Liver (tissue), 9 donors: Measurements from ENCODE around the gene GSPT1. TPM values are rescaled to one million over a fixed set of nuclear protein-coding genes. Genes with fewer than 3 reads are reported as not detected.

Experiments used
- DNase-seq: peaks from one replicate; pipeline ENCODE4 v3.0.0-alpha.2; 2017; ENCODE audit warnings: low spot score
- H3K27ac ChIP-seq, 2 donors: one replicate each; pipeline ENCODE4 v1.7.0; 2013; ENCODE audit warnings: inconsistent platforms in 2 of 2, low read length in 2 of 2, control low read depth in 1 of 2, low read depth in 1 of 2, mild to moderate bottlenecking in 1 of 2
- H3K27me3 ChIP-seq, 4 donors: one replicate each; pipeline versions ENCODE4 v1.6.1 to v1.7.0; 2013; ENCODE audit warnings: low read length in 3 of 4, inconsistent platforms in 1 of 4, mild to moderate bottlenecking in 1 of 4, moderate library complexity in 1 of 4; ENCODE audit not compliant: control insufficient read depth in 4 of 4, insufficient read depth in 4 of 4
- H3K36me3 ChIP-seq, 4 donors: one replicate each; pipeline versions ENCODE4 v1.6.1 to v1.7.0; 2013; ENCODE audit warnings: low read length in 3 of 4, mild to moderate bottlenecking in 3 of 4, low read depth in 1 of 4, moderate library complexity in 1 of 4; ENCODE audit not compliant: control insufficient read depth in 4 of 4, insufficient read depth in 3 of 4
- H3K4me1 ChIP-seq, 4 donors: one replicate each; pipeline versions ENCODE4 v1.6.1 to v1.7.0; 2013; ENCODE audit warnings: low read length in 3 of 4, mild to moderate bottlenecking in 3 of 4, moderate library complexity in 1 of 4; ENCODE audit not compliant: control insufficient read depth in 4 of 4, insufficient read depth in 4 of 4
- H3K4me3 ChIP-seq, 3 donors: one replicate each; pipeline versions ENCODE4 v1.6.1 to v1.7.0; 2013; ENCODE audit warnings: low read length in 3 of 3, control low read depth in 1 of 3, low read depth in 1 of 3, mild to moderate bottlenecking in 1 of 3
- H3K9ac ChIP-seq, 2 donors: one replicate each; pipeline ENCODE4 v1.7.0; 2013; ENCODE audit warnings: low read length in 2 of 2, mild to moderate bottlenecking in 2 of 2, moderate library complexity in 2 of 2, control low read depth in 1 of 2, low read depth in 1 of 2
- H3K9me3 ChIP-seq, 4 donors: one replicate each; pipeline versions ENCODE4 v1.6.1 to v1.7.0; 2013; ENCODE audit warnings: low read length in 3 of 4; ENCODE audit not compliant: control insufficient read depth in 4 of 4
- ATF3 ChIP-seq: IDR thresholded peaks from 2 replicates; pipeline ENCODE4 v1.6.1; 2016; ENCODE audit warnings: antibody characterized with exemption
- CTCF ChIP-seq: fragments of 150-350 bp; IDR thresholded peaks from 2 replicates; pipeline ENCODE4 v1.5.1; 2017; ENCODE audit warnings: improper control_type of control experiment, low read depth, low read length; ENCODE audit not compliant: missing input control
- EGR1 ChIP-seq, 2 donors: IDR thresholded peaks; 2 replicates each; pipeline ENCODE4 v1.6.1; 2016 to 2018; ENCODE audit warnings: antibody characterized with exemption in 2 of 2, low read depth in 2 of 2
- FOXA1 ChIP-seq: IDR thresholded peaks from 2 replicates; pipeline ENCODE4 v1.6.1; 2016; ENCODE audit warnings: antibody characterized with exemption
- FOXA2 ChIP-seq: IDR thresholded peaks from 2 replicates; pipeline ENCODE4 v1.6.1; 2016; ENCODE audit warnings: antibody characterized with exemption
- GABPA ChIP-seq, 2 donors: IDR thresholded peaks in 1 of 2; conservative IDR thresholded peaks in 1 of 2; 2 replicates each; pipeline ENCODE4 v1.6.1; 2016; ENCODE audit warnings: antibody characterized with exemption in 2 of 2, mild to moderate bottlenecking in 1 of 2, moderate library complexity in 1 of 2
- HNF4A ChIP-seq, 2 donors: conservative IDR thresholded peaks; 2 replicates each; pipeline ENCODE4 v1.6.1; 2016; ENCODE audit warnings: antibody characterized with exemption in 2 of 2, mild to moderate bottlenecking in 2 of 2
- HNF4G ChIP-seq: IDR thresholded peaks from 2 replicates; pipeline ENCODE4 v1.6.1; 2016; ENCODE audit warnings: antibody characterized with exemption
- JUND ChIP-seq, 2 donors: IDR thresholded peaks; 2 replicates each; pipeline ENCODE4 v1.6.1; 2016; ENCODE audit warnings: antibody characterized with exemption in 2 of 2
- NR2F2 ChIP-seq: IDR thresholded peaks from 2 replicates; pipeline ENCODE4 v1.6.1; 2016; ENCODE audit warnings: antibody characterized with exemption
- RAD21 ChIP-seq, 2 donors: IDR thresholded peaks; 2 replicates each; pipeline ENCODE4 v1.6.1; 2016; ENCODE audit warnings: antibody characterized with exemption in 2 of 2, mild to moderate bottlenecking in 2 of 2
- REST ChIP-seq: IDR thresholded peaks from 2 replicates; pipeline ENCODE4 v1.6.1; 2016; ENCODE audit warnings: antibody characterized with exemption, mild to moderate bottlenecking
- RXRA ChIP-seq, 2 donors: IDR thresholded peaks; 2 replicates each; pipeline ENCODE4 v1.6.1; 2017 to 2018; ENCODE audit warnings: antibody characterized with exemption in 2 of 2, mild to moderate bottlenecking in 1 of 2
- SP1 ChIP-seq: IDR thresholded peaks from 2 replicates; pipeline ENCODE4 v1.6.1; 2018; ENCODE audit warnings: antibody characterized with exemption, mild to moderate bottlenecking
- TAF1 ChIP-seq: conservative IDR thresholded peaks from 2 replicates; pipeline ENCODE4 v1.6.1; 2016; ENCODE audit warnings: antibody characterized with exemption, mild to moderate bottlenecking
- YY1 ChIP-seq: IDR thresholded peaks from 2 replicates; pipeline ENCODE4 v1.6.1; 2016; ENCODE audit warnings: antibody characterized with exemption, mild to moderate bottlenecking
- WGBS: extraction: QIAGEN DNeasy Blood & Tissue Kit; methylation state at CpG from one replicate; pipeline ENCODE4 v1.1.7; 2013; 5-methylcytosine and 5-hydroxymethylcytosine counted together
- polyA plus RNA-seq, 2 donors: library from polyadenylated mRNA; stranded (reverse) in 1 of 2; unstranded in 1 of 2; fragments of 200-250 nt in 1 of 2; fragments of >200 nt in 1 of 2; fragmentation: Nextera tagmentation in 1 of 2; extraction: Ambion mirVana in 1 of 2; gene quantifications; one replicate each; pipeline versions ENCODE4 v1.2.1 to v1.2.3, GENCODE V29; 2013 to 2015
- total RNA-seq, 2 donors: library from RNA; depleted of rRNA; stranded (reverse); fragments of >200 nt; gene quantifications; one replicate each; pipeline ENCODE4 v1.2.3, GENCODE V29; 2014
- TF ChIP-seq, protein P1 (sequence below): IDR thresholded peaks from 2 replicates; pipeline ENCODE4 v1.6.1; 2016; ENCODE audit warnings: antibody characterized with exemption
- TF ChIP-seq, protein P2 (sequence below): IDR thresholded peaks from 2 replicates; pipeline ENCODE4 v1.6.1; 2016; ENCODE audit warnings: antibody characterized with exemption
- donor health status: healthy.
- donor health status: healthy.
- donor health status: healthy.
- donor health status: healthy.
- donor health status: healthy.

GSPT1 gene
- total and polyA plus RNA-seq, 4 donors: 24.2 to 67.6 (median 41.9) TPM

DNA sequence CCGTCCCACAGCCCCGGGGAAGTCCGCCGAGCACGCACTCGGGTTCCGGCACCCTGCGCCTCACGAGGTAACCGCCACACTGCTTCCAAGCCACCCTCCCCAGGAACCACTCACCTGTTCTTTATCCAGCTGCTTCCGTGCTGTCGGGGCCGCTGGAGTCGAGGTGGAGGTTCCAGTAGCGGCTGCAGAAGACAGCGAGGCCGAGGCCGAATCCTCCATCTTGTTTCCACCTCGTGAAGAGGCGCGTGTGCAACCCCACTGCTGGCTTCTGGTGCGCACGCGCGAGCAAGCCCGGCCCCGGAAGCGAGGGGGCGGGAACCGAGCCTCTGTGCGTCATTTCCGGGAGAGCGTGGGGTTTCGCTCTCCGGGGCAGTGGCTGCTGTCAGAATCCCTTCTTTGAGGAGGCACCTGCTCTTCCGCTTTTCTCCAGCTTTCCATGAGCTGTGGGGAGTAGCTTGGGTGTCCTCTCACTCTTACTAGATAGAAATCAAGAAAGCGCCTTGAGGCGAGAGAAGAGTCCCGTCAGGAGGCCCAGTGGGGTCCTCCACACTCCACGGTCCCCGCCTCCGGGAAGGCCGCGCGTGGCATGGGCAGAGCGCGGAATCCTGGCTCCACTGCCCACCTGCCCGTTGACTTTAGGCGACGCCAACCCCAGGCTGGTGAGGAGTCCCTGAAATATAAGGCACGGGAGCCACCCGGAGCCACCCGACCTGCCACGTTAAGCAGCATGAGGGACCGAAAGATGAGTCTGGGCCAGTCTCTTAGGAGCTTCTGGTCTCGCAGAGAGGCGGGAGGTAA, 64.3 kb downstream of the GSPT1 start, which contains the start of gene RSL1D1:
TSS of gene RSL1D1 (minus strand) at position 249 of the 798 bp plus-strand sequence. CDS start at position 219, 30 bp downstream.
- Histone ChIP-seq H3K36me3 (peaks cover 9 to 23% (median 16%) of the 10 kb centered on the region in 4 donors), H3K4me3 (peak within 1 kb of the TSS; percentile 72 to 96 (median 78)), H3K4me1 (peaks cover 2 to 29% (median 14%) of the 10 kb centered on the region in 4 donors), H3K27ac (peak within 1 kb of the TSS; percentile 81 to 91), H3K9ac (peak within 1 kb of the TSS; percentile 89 to 90), H3K9me3 (no peaks in the 10 kb centered on the region), H3K27me3 (no peaks in the 10 kb centered on the region)
- WGBS: under 1% methylated on average over 57 of the region's 57 CpGs
- DNase-seq: peak; percentile 98
- peak in 1 of 2 donors; percentile 57 for TF ChIP-seq EGR1 (IDR thresholded peaks at IDR 0.05; ENCODE audit: low read depth in 2 of 2)
- no peak for TF ChIP-seq FOXA1
- TF ChIP-seq ATF3: no peak
- TF ChIP-seq NR2F2: peak; percentile 9
- TF ChIP-seq JUND (IDR thresholded peaks at IDR 0.05): no peak
- peak; percentile 99 for TF ChIP-seq YY1
- no peak for TF ChIP-seq RAD21 (IDR thresholded peaks at IDR 0.05)
- TF ChIP-seq, protein P1, sequence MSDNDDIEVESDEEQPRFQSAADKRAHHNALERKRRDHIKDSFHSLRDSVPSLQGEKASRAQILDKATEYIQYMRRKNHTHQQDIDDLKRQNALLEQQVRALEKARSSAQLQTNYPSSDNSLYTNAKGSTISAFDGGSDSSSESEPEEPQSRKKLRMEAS: peak; percentile 96
- TF ChIP-seq GABPA (IDR thresholded peaks at IDR 0.05 in 1 of 2, conservative IDR thresholded peaks at IDR 0.05 in 1 of 2): peak; percentile 97 to 100
- TF ChIP-seq, protein P2, sequence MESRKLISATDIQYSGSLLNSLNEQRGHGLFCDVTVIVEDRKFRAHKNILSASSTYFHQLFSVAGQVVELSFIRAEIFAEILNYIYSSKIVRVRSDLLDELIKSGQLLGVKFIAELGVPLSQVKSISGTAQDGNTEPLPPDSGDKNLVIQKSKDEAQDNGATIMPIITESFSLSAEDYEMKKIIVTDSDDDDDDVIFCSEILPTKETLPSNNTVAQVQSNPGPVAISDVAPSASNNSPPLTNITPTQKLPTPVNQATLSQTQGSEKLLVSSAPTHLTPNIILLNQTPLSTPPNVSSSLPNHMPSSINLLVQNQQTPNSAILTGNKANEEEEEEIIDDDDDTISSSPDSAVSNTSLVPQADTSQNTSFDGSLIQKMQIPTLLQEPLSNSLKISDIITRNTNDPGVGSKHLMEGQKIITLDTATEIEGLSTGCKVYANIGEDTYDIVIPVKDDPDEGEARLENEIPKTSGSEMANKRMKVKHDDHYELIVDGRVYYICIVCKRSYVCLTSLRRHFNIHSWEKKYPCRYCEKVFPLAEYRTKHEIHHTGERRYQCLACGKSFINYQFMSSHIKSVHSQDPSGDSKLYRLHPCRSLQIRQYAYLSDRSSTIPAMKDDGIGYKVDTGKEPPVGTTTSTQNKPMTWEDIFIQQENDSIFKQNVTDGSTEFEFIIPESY: peak; percentile 48
- peak in 1 of 2 donors; percentile 59 for TF ChIP-seq RXRA (IDR thresholded peaks at IDR 0.05)
- TF ChIP-seq TAF1: peak; percentile 84
- TF ChIP-seq FOXA2: no peak
- TF ChIP-seq HNF4G: no peak
- peak; percentile 53 for TF ChIP-seq SP1
- no peak for TF ChIP-seq CTCF
- TF ChIP-seq HNF4A (conservative IDR thresholded peaks at IDR 0.05): no peak

GRCh38 chr16:11848842-11849241, 66.9 kb downstream of the GSPT1 start:
- H3K36me3 ChIP-seq: peaks cover 16 to 47% (median 37%) of the 10 kb centered on the region in 4 donors

More at GRCh38 chr16:11848842-11849241, 66.9 kb downstream of the GSPT1 start:
- H3K4me3 ChIP-seq: no peak overlapping the region
- peaks cover 0 to 19% (median 11%) of the 10 kb centered on the region in 4 donors for H3K4me1 ChIP-seq
- H3K9me3 ChIP-seq: no peaks in the 10 kb centered on the region
- DNase-seq: no peak
- TF ChIP-seq RAD21 (IDR thresholded peaks at IDR 0.05): no peak
- no peak for TF ChIP-seq REST
- no peak for TF ChIP-seq NR2F2
- TF ChIP-seq RXRA (IDR thresholded peaks at IDR 0.05): no peak
- no peak for TF ChIP-seq EGR1 (IDR thresholded peaks at IDR 0.05; ENCODE audit: low read depth in 2 of 2)
- no peak for TF ChIP-seq CTCF
- TF ChIP-seq ATF3: no peak
- no peak for TF ChIP-seq HNF4A (conservative IDR thresholded peaks at IDR 0.05)
- no peak for TF ChIP-seq FOXA2
- no peak for TF ChIP-seq GABPA (IDR thresholded peaks at IDR 0.05 in 1 of 2, conservative IDR thresholded peaks at IDR 0.05 in 1 of 2)
- TF ChIP-seq JUND (IDR thresholded peaks at IDR 0.05): no peak
- no peak for TF ChIP-seq FOXA1
- TF ChIP-seq YY1: no peak
- no peak for TF ChIP-seq SP1
- TF ChIP-seq HNF4G: no peak
- no peak overlapping the region for H3K27ac ChIP-seq
- WGBS: 95% methylated on average over 3 of the region's 3 CpGs
- H3K27me3 ChIP-seq: no peaks in the 10 kb centered on the region
- no peak overlapping the region for H3K9ac ChIP-seq
